CD4-positive, CD25-positive, alpha-beta regulatory T cell (primary cell): ENCODE data around the gene GNAL. TPM values are rescaled to one million over a fixed set of nuclear protein-coding genes. Genes with fewer than 3 reads are reported as not detected.

Source experiments
- ATAC-seq, 2 donors: fragments of 150-1000 bp; cut with Tn5 transposase; one replicate each; pipeline ENCODE4 v1.10.0; 2021; ENCODE audit warnings: low read depth in 2 of 2, moderate number of reproducible peaks in 2 of 2, moderate library complexity in 1 of 2
- DNase-seq, 3 donors: peaks; one replicate each; pipeline versions ENCODE4 v3.0.0 to v3.0.0-alpha.2; 2012 to 2022; ENCODE audit warnings: mixed read lengths in 1 of 3
- H3K27ac ChIP-seq: one replicate; pipeline ENCODE4 v1.7.0; 2013; ENCODE audit warnings: mild to moderate bottlenecking, low read length; ENCODE audit not compliant: insufficient read depth, poor library complexity, severe bottlenecking
- H3K27me3 ChIP-seq: one replicate; pipeline ENCODE4 v1.7.0; 2013; ENCODE audit warnings: low read length; ENCODE audit not compliant: control insufficient read depth, insufficient read depth
- H3K36me3 ChIP-seq: one replicate; pipeline ENCODE4 v1.7.0; 2013; ENCODE audit warnings: mild to moderate bottlenecking, low read length, moderate library complexity; ENCODE audit not compliant: control insufficient read depth, insufficient read depth
- H3K4me1 ChIP-seq: 2 replicates; pipeline ENCODE4 v1.7.0; 2013; ENCODE audit warnings: mild to moderate bottlenecking, low read length; ENCODE audit not compliant: insufficient read depth, control insufficient read depth, poor library complexity, severe bottlenecking
- H3K4me3 ChIP-seq: one replicate; pipeline ENCODE4 v1.7.0; 2013; ENCODE audit warnings: low read depth, mild to moderate bottlenecking, low read length, moderate library complexity
- H3K9me3 ChIP-seq, 2 experiments: 1 replicate in 1 of 2; 2 replicates in 1 of 2; pipeline ENCODE4 v1.7.0; 2013; ENCODE audit warnings: low read length in 2 of 2, mild to moderate bottlenecking in 1 of 2, moderate library complexity in 1 of 2; ENCODE audit not compliant: control insufficient read depth in 2 of 2
- H3K27ac Mint-ChIP-seq, 3 donors: one replicate each; pipeline ENCODE4 v1.8.0; 2020 to 2022; ENCODE audit warnings: mild to moderate bottlenecking in 3 of 3, mixed read lengths in 3 of 3, moderate library complexity in 2 of 3
- H3K27me3 Mint-ChIP-seq: one replicate; pipeline ENCODE4 v1.8.0; 2022; ENCODE audit warnings: mild to moderate bottlenecking, mixed read lengths
- H3K36me3 Mint-ChIP-seq: one replicate; pipeline ENCODE4 v1.8.0; 2020; ENCODE audit warnings: mixed read lengths
- H3K4me1 Mint-ChIP-seq, 4 donors: one replicate each; pipeline ENCODE4 v1.8.0; 2020 to 2022; ENCODE audit warnings: mixed read lengths in 4 of 4, mild to moderate bottlenecking in 1 of 4
- H3K4me3 Mint-ChIP-seq, 4 donors: one replicate each; pipeline ENCODE4 v1.8.0; 2020 to 2022; ENCODE audit warnings: mild to moderate bottlenecking in 4 of 4, mixed read lengths in 4 of 4, moderate library complexity in 3 of 4
- H3K9me3 Mint-ChIP-seq, 7 donors: one replicate each; pipeline ENCODE4 v1.8.0; 2020 to 2022; ENCODE audit warnings: mixed read lengths in 7 of 7, mild to moderate bottlenecking in 3 of 7, moderate library complexity in 2 of 7
- polyA plus RNA-seq, 4 donors: library from polyadenylated mRNA; unstranded; fragments of 300-500 nt; fragmentation: Illumina TruSeq; gene quantifications; one replicate each; pipeline ENCODE4 v1.2.3, GENCODE V29; 2021
- total RNA-seq: library from RNA; stranded (reverse); gene quantifications from one replicate; pipeline ENCODE4 v1.2.3, GENCODE V29; 2022

Gene GNAL
- total and polyA plus RNA-seq, 5 donors from 2014 or later: 0.05 to 0.76 (median 0.09) TPM; not detected in 2

DNA sequence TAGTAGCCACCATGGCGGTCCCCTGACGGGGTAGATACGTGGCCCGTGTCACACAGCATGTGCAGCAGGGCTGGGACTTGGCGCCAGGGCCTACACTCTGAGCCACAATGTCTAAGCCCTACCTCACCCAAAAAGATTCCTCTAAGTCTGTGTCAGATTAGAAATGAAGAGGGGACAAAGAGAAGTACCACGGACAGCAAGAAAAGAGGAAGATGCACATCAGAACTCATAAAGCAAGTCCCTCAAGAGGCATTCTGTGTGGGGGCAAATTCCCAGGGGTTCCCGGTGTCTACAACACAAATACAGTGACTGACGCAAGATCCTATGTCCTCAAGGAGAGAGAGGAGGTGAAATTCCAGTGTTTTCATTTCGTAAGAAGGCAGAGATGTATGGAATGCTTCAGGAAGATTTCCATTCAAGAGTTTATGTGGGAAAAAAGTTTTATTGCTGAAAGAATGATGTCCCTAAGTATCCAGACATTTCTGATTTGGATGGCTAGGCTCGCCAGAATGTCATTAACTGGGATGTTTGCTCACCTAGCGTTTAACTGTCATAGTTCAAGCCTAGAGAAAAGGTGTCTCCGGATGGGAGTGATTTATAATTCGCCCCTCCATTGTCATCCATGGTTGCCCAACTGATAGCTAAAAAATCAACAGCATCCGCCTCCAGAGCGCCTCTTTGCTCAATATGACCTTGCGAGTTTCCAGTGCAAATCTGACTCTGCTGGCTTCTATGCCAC is 86.5 kb downstream of the GNAL start:
- Histone ChIP-seq H3K27ac (no peak overlapping the region), H3K9me3 (no peaks in the 10 kb centered on the region), H3K4me3 (no peak overlapping the region), H3K27me3 (peaks cover 5% of the 10 kb centered on the region), H3K4me1 (no peaks in the 10 kb centered on the region), H3K36me3 (no peaks in the 10 kb centered on the region)
- no peaks in the 10 kb centered on the region for H3K36me3 Mint-ChIP-seq
- no peaks in the 10 kb centered on the region for H3K4me1 Mint-ChIP-seq
- H3K9me3 Mint-ChIP-seq: peaks cover 0 to 2% (median 0%) of the 10 kb centered on the region in 7 donors
- H3K4me3 Mint-ChIP-seq: no peak overlapping the region
- ATAC-seq (no peak), DNase-seq (no peak)
- H3K27ac Mint-ChIP-seq: no peak overlapping the region
- peaks cover 8% of the 10 kb centered on the region for H3K27me3 Mint-ChIP-seq

DNA sequence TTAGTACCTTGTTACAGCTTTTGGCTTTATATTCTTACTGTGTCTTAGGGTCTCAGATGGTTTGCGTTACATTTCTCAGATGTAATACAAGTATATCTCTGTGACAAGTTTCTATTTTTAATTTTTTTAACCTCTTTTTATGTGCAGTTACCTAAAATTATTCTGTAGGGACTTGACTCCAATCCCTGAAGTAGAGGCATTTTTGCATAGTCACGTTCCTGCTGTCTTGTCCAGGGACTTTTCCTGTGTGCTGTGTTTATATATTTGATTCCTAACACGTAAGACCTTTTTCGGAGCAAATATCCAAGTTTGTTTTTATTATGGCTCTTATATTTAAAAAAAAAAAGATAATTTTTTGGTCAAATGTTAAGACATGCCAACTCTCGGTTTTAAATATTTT is 91.0 kb downstream of the GNAL start:
- no peaks in the 10 kb centered on the region for H3K4me1 Mint-ChIP-seq
- H3K9me3 Mint-ChIP-seq: peaks cover 0 to 1% (median 0%) of the 10 kb centered on the region in 7 donors
- no peak for ATAC-seq

DNA sequence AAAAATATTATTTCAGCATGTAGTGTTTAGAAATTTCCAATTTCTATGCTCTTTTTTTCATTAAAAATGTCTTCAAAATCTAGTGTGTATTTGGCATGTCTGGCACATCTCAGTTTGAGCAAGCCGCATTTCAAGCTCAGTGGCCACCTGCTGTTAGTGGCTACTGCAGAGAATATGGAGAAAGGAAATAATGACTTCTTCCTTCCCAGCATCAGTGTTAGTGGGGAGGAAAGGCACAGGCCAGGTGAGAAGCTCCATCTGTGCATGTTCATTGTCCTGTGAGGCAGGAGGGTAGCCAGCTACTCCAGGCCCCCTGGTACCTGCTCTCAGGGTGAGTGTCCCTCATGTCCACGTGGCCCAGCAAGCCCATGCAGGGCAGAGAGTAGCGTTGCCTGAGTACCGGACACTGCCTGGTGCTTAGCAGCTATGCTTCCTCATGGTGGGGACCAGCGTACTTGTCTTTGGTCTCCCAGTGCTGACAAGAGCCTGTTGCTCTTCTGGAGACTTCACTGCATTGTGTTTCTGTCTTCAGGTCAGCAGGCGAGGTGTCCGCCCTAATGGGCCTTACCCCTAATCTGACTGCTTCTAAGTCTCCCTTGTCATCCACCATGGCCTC is 94.8 kb downstream of the GNAL start:
- Histone ChIP-seq H3K27me3 (peaks cover 3% of the 10 kb centered on the region), H3K4me1 (no peaks in the 10 kb centered on the region), H3K4me3 (no peak overlapping the region), H3K27ac (no peak overlapping the region), H3K9me3 (no peaks in the 10 kb centered on the region), H3K36me3 (no peaks in the 10 kb centered on the region)
- DNase-seq (no peak), ATAC-seq (no peak)
- Mint-ChIP-seq H3K27ac (no peak overlapping the region), H3K36me3 (no peaks in the 10 kb centered on the region), H3K9me3 (peaks cover 0 to 1% (median 0%) of the 10 kb centered on the region in 7 donors), H3K4me1 (peaks cover 0 to 3% (median 0%) of the 10 kb centered on the region in 4 donors), H3K27me3 (peaks cover 13% of the 10 kb centered on the region), H3K4me3 (no peak overlapping the region)

More for the DNA sequence above, 91.0 kb downstream of the GNAL start:
- Mint-ChIP-seq H3K27me3 (peaks cover 13% of the 10 kb centered on the region), H3K36me3 (no peaks in the 10 kb centered on the region), H3K4me3 (no peak overlapping the region), H3K27ac (no peak overlapping the region)
- Histone ChIP-seq H3K27ac (no peak overlapping the region), H3K36me3 (no peaks in the 10 kb centered on the region), H3K4me3 (no peak overlapping the region), H3K27me3 (peaks cover 3% of the 10 kb centered on the region), H3K9me3 (no peaks in the 10 kb centered on the region), H3K4me1 (no peaks in the 10 kb centered on the region)
- no peak for DNase-seq

DNA sequence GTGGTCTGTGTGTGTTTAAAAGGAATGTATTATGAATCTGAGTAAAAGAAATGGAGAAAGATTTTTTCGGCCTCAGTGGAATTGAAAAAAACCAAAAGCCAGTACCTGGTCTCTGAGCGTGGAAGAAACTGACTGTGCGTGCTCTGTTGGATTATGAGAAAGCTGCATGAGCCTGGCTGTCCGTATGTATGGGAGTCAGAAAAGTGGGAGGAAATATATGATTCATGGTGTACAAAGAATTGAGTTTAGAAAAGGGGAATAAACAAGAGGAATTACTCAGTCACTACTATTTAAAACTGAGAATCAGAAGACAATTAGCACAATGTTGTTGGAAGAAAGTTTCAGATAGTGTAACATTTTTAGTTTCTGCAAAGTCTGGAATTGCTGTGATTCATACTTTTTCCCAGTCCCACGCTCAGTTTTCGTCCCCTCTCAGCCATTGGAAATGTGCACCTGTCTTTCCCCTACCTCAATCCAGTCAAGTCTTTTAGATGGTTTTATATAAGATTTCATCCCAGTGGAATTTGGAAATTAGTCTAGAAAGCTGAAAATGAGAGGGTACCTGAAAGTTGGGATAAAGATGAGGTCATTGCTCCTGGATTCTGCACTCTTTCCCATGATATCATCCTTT is 95.7 kb downstream of the GNAL start:
- DNase-seq (no peak), ATAC-seq (no peak)
- Mint-ChIP-seq H3K4me1 (peaks cover 0 to 3% (median 0%) of the 10 kb centered on the region in 4 donors), H3K4me3 (no peak overlapping the region), H3K9me3 (peaks cover 0 to 1% (median 0%) of the 10 kb centered on the region in 7 donors), H3K27me3 (peaks cover 9% of the 10 kb centered on the region), H3K27ac (no peak overlapping the region), H3K36me3 (no peaks in the 10 kb centered on the region)
- Histone ChIP-seq H3K4me3 (no peak overlapping the region), H3K4me1 (no peaks in the 10 kb centered on the region), H3K9me3 (no peaks in the 10 kb centered on the region), H3K27me3 (peaks cover 3% of the 10 kb centered on the region), H3K27ac (no peak overlapping the region), H3K36me3 (no peaks in the 10 kb centered on the region)

DNA sequence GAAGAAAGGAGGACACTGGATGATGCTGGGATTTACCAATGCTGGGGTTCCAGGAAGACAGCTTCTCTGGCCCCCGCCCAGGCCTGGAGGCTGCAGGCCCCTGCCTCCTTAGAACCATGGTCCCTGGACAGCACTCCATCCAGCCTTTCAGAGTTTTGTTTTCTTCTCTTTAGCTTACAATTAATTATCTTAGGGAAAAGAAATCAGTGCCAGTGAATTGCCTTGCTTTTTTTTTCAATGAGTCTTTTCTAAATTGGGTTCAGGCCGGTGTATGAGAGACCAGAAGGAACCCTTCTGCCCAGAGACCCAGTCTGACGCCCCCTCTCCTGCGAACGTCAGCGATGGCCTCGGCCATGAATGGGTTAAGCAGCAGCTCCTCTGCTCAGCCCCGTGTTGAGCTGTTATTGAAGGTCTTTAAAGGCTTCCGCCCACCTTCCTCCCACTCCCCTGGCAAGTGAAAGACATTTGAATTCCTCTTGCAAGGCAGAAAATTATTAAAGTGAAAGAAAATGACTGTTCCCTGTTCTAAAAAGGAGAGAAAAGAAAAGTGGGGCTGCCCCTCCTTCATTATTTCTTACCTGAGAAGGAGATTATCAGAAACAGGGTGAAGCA is 96.5 kb downstream of the GNAL start:
- H3K27me3 Mint-ChIP-seq: peaks cover 9% of the 10 kb centered on the region
- no peaks in the 10 kb centered on the region for H3K36me3 ChIP-seq
- H3K4me1 ChIP-seq: no peaks in the 10 kb centered on the region
- H3K9me3 Mint-ChIP-seq: peaks cover 0 to 1% (median 0%) of the 10 kb centered on the region in 7 donors
- no peak overlapping the region for H3K27ac Mint-ChIP-seq
- peaks cover 0 to 3% (median 0%) of the 10 kb centered on the region in 4 donors for H3K4me1 Mint-ChIP-seq
- no peak for DNase-seq
- H3K27me3 ChIP-seq: peaks cover 1% of the 10 kb centered on the region
- no peak for ATAC-seq
- no peaks in the 10 kb centered on the region for H3K9me3 ChIP-seq
- H3K27ac ChIP-seq: no peak overlapping the region
- no peak overlapping the region for H3K4me3 ChIP-seq
- no peak overlapping the region for H3K4me3 Mint-ChIP-seq
- no peaks in the 10 kb centered on the region for H3K36me3 Mint-ChIP-seq

DNA sequence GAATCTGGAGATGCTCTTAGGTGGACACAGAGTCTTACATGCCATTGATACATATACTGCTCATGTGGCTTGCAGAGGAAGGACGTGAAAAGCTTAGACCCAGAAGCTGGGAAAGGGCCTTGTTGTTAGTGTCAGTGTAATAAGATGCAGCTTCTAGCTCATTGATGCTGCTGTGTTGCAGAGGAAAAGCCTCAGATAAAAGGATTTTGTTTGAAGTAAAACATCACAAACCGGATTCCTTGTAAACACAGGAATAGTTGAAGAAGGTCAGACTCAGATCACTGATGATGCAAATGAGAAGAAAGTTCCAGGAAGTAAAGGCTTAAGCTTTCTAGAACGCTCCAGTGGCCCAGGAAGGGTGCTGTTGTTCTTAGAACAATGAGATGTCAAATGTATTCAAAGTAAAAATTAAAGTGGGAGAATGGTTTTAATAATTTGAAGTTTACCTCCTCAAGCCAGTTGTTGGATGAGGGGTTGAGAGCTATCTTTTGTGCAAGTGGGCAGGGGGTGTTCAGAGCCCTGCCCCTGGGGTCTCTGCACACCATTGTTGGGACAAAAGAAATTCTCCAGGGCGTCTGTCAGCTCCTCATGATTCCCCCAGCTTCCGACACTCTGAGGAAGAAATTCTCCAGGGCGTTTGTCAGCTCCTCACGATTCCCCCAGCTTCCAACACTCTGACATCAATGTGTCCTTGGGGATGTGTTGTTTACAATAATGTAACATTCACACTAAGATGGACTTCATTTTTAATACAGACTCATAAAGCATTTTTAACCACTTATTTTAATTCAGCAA is 100.8 kb downstream of the GNAL start:
- Mint-ChIP-seq H3K4me3 (no peak overlapping the region), H3K4me1 (peaks cover 0 to 3% (median 0%) of the 10 kb centered on the region in 4 donors), H3K27me3 (peaks cover 6% of the 10 kb centered on the region), H3K9me3 (no peaks in the 10 kb centered on the region), H3K36me3 (no peaks in the 10 kb centered on the region), H3K27ac (no peak overlapping the region)
- Histone ChIP-seq H3K4me3 (no peak overlapping the region), H3K36me3 (no peaks in the 10 kb centered on the region), H3K4me1 (no peaks in the 10 kb centered on the region), H3K27me3 (no peaks in the 10 kb centered on the region), H3K27ac (no peak overlapping the region), H3K9me3 (no peaks in the 10 kb centered on the region)
- DNase-seq: no peak
- ATAC-seq: no peak

DNA sequence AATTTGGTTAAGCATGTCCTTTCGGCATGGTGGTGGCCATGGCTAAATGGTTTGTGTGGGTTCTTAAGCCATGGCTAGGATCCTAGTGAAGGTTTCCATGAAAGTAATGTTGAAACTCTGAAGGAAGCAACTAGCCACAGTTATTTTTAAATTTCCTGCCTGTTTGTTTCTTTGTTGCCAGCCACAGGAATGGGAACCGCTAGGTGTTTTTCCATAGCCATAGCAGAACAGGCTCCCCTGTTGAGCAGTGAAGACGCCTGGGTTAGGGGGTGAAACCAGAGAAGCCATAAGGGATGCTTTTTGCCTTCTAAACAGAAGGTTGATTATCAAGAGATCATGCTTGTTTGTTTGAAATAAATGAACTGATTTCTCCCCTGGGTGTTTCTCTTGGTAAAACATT is 102.1 kb downstream of the GNAL start:
- H3K27me3 Mint-ChIP-seq: peaks cover 5% of the 10 kb centered on the region
- H3K9me3 Mint-ChIP-seq: no peaks in the 10 kb centered on the region
- H3K4me3 Mint-ChIP-seq: no peak overlapping the region
- H3K36me3 ChIP-seq: no peaks in the 10 kb centered on the region
- H3K27ac ChIP-seq: no peak overlapping the region
- H3K4me3 ChIP-seq: no peak overlapping the region
- no peaks in the 10 kb centered on the region for H3K27me3 ChIP-seq
- ATAC-seq: no peak
- DNase-seq: no peak
- H3K27ac Mint-ChIP-seq: no peak overlapping the region
- H3K4me1 ChIP-seq: no peaks in the 10 kb centered on the region
- no peaks in the 10 kb centered on the region for H3K9me3 ChIP-seq
- peaks cover 0 to under 1% (median 0%) of the 10 kb centered on the region in 4 donors for H3K4me1 Mint-ChIP-seq
- no peaks in the 10 kb centered on the region for H3K36me3 Mint-ChIP-seq
